ENCODE results near the gene FABP1.

Gene FABP1

DNA sequence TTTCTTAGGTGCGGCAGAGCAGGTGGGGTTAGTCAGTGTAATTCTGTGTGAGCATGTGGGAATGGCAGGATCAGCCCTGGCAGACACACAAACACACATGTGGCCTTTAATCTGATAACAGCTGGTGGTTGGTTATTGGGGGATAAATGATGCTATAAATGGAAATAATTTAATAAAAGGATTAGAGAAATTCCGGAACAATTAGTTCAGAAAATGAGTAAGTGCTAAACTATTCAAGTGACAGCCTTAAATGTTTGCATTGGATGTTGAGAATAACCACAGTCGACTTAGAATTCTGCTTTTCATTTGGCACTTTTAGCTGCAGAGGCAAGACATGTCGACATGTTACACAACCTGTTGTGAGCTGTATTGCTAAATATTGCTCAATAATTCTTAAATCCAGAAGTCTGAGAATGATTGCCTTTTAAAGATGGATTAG is 53.0 kb downstream of the FABP1 start:
- peak; percentile 63 for DNase-seq

DNA sequence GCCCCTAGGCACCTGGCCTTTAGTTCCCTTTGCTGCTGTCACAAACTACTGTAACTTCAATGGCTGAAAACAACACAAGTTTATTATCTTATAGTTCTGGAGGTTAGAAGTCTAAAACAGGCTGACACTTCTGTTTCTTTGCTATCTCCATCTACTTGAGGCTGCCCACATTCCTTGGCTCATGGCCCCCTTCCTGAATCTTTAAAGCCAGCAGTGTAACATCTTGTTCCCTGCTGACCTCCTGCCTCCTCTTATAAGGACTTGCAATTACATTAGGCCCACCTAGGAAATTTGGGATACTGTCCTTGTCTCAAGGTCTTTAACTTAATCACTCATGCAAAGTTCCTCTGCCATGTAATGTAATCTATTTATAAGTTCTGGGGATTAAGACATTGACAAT is 53.7 kb downstream of the FABP1 start:
- DNase-seq: no peak

All from inflammatory macrophage treated with lipopolysaccharide for 4 hours (primary cell).